Activated naive CD4-positive, alpha-beta T cell treated with anti-CD3 and anti-CD28 coated beads, Interleukin-2, amount 50 U/mL, for 24 hours (primary cell): Measurements from ENCODE around the gene TOGARAM1.
A peak's percentile ranks its signal among the peaks of the same experiment; 100 is the strongest.

Source experiments
- H3K27ac Mint-ChIP-seq: one replicate; pipeline ENCODE4 v1.8.0; 2021; ENCODE audit warnings: mild to moderate bottlenecking, mixed read lengths
- H3K27me3 Mint-ChIP-seq: one replicate; pipeline ENCODE4 v1.8.0; 2021; ENCODE audit warnings: mixed read lengths
- H3K36me3 Mint-ChIP-seq: one replicate; pipeline ENCODE4 v1.8.0; 2021; ENCODE audit warnings: mixed read lengths
- H3K4me1 Mint-ChIP-seq: one replicate; pipeline ENCODE4 v1.8.0; 2021; ENCODE audit warnings: mixed read lengths
- H3K4me3 Mint-ChIP-seq: one replicate; pipeline ENCODE4 v1.8.0; 2021; ENCODE audit warnings: mild to moderate bottlenecking, mixed read lengths
- H3K9me3 Mint-ChIP-seq: one replicate; pipeline ENCODE4 v1.8.0; 2021; ENCODE audit warnings: mixed read lengths

Gene TOGARAM1

GRCh38 chr14:44959538-44959937 is 2.5 kb upstream of the TOGARAM1 start:
- H3K27ac Mint-ChIP-seq, result no peak overlapping the region

DNA sequence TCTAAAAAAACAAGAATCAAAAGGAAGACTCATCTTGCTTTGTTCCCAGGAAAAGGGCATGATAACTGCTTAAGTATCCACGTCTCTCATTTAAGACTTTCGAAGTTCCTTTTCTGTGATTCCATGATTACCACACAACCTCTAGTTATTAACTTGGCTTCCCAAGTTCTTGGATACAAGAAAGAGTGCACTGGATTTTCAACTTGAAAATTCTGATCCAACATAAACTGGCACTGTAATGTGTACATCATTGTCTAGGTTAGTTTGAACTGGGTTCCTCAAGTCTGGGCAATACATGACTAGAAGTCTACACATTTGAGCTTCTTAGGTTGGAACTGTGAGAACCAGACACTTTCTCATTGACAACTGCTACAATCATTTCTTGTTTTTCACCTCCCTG is 1.8 kb upstream of the TOGARAM1 start:
- Mint-ChIP-seq H3K9me3 (peaks cover 9% of the 10 kb centered on the region), H3K27me3 (no peaks in the 10 kb centered on the region), H3K36me3 (peaks cover 13% of the 10 kb centered on the region), H3K4me1 (peaks cover 71% of the 10 kb centered on the region), H3K4me3 (no peak overlapping the region), H3K27ac (peak overlapping the region; percentile 18)

More at GRCh38 chr14:44959538-44959937, 2.5 kb upstream of the TOGARAM1 start:
- Mint-ChIP-seq H3K27me3 (no peaks in the 10 kb centered on the region), H3K4me1 (peaks cover 69% of the 10 kb centered on the region), H3K4me3 (peak overlapping the region; percentile 76), H3K9me3 (peaks cover 7% of the 10 kb centered on the region), H3K36me3 (peaks cover 9% of the 10 kb centered on the region)

- no peaks in the 10 kb centered on the region for H3K27me3 Mint-ChIP-seq
- peaks cover 9% of the 10 kb centered on the region for H3K9me3 Mint-ChIP-seq
- H3K4me3 Mint-ChIP-seq, result no peak overlapping the region
- peaks cover 71% of the 10 kb centered on the region for H3K4me1 Mint-ChIP-seq
- peaks cover 16% of the 10 kb centered on the region for H3K36me3 Mint-ChIP-seq
- peak overlapping the region; percentile 18 for H3K27ac Mint-ChIP-seq
These were observed 1.3 kb upstream of the TOGARAM1 start for GRCh38 chr14:44960646-44961045.

GRCh38 chr14:44961151-44961553 is 838 bp upstream of the TOGARAM1 start:
- Mint-ChIP-seq H3K27me3 (no peaks in the 10 kb centered on the region), H3K36me3 (peaks cover 16% of the 10 kb centered on the region), H3K9me3 (peaks cover 9% of the 10 kb centered on the region), H3K4me1 (peaks cover 68% of the 10 kb centered on the region), H3K4me3 (no peak overlapping the region), H3K27ac (no peak overlapping the region)

DNA sequence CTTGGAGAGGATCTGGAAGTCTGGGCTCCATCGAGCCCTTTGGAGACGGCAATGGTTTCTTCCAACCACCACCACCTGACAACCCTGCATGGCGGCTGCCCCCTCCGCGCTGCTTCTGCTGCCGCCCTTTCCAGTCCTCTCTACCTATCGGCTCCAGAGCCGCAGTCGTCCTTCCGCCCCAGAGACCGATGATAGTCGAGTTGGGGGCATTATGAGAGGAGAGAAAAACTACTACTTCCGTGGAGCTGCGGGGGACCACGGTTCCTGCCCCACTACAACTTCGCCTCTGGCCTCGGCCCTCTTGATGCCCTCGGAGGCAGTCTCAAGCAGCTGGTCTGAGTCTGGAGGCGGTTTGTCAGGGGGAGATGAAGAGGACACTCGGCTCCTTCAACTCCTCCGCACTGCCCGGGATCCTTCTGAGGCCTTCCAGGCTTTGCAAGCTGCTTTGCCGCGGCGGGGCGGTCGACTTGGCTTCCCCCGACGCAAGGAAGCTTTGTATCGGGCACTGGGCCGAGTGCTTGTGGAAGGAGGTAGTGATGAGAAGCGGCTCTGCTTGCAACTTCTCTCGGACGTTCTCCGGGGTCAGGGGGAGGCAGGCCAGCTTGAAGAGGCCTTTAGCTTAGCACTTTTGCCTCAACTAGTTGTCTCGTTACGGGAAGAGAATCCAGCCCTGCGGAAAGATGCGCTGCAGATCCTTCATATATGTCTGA is 499 bp downstream of the TOGARAM1 start:
- Mint-ChIP-seq H3K36me3 (peaks cover 22% of the 10 kb centered on the region), H3K9me3 (peaks cover 13% of the 10 kb centered on the region), H3K4me3 (no peak overlapping the region), H3K27me3 (no peaks in the 10 kb centered on the region), H3K4me1 (peaks cover 69% of the 10 kb centered on the region), H3K27ac (peak overlapping the region; percentile 59)

- H3K36me3 Mint-ChIP-seq, result peaks cover 23% of the 10 kb centered on the region
- no peaks in the 10 kb centered on the region for H3K27me3 Mint-ChIP-seq
- H3K27ac Mint-ChIP-seq, result peak overlapping the region; percentile 59
These were observed 1.1 kb downstream of the TOGARAM1 start for GRCh38 chr14:44963044-44963528.

GRCh38 chr14:44963775-44964380 is 1.9 kb downstream of the TOGARAM1 start:
- H3K27ac Mint-ChIP-seq, result no peak overlapping the region
- H3K27me3 Mint-ChIP-seq, result no peaks in the 10 kb centered on the region
- peaks cover 15% of the 10 kb centered on the region for H3K9me3 Mint-ChIP-seq
- peaks cover 29% of the 10 kb centered on the region for H3K36me3 Mint-ChIP-seq
- no peak overlapping the region for H3K4me3 Mint-ChIP-seq
- peaks cover 67% of the 10 kb centered on the region for H3K4me1 Mint-ChIP-seq

More at GRCh38 chr14:44963044-44963528, 1.1 kb downstream of the TOGARAM1 start:
- Mint-ChIP-seq H3K4me3 (no peak overlapping the region), H3K4me1 (peaks cover 69% of the 10 kb centered on the region), H3K9me3 (peaks cover 15% of the 10 kb centered on the region)

DNA sequence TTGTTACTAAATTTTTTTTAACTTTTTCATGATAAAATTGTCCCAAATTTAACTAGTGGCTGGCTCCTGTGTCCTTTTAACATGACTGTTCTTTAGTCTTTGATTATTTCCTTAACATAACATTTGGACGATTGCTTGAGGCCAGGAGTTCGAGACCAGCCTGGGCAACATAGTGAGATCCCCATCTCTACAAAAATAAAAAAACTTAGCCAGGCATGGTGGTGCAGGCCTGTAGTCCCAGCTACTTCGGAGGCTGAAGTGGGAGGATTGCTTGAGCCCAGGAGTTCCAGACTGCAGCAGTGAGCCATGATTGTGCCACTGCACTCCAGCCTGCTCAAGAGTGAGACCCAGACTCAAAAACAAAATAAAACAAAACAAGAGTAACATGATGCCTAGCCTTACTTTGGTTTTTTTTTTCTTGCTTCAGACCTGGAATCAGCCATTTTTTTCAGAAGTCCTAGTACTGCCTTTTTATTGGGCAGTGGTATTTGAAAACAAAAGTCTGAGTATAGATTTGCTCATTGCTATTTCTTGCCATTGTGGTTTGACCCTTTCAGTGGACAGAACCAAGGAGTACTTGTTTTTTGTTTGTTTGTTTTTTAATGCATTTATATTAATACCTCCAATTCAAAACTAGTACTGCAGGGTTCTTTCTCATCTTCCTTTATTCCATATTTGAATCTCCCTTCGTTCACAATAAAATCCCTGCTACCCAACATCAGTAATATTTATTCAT is 4.8 kb downstream of the TOGARAM1 start:
- Mint-ChIP-seq H3K36me3 (peaks cover 52% of the 10 kb centered on the region), H3K4me3 (peak overlapping the region; percentile 62), H3K9me3 (peaks cover 40% of the 10 kb centered on the region), H3K4me1 (peaks cover 77% of the 10 kb centered on the region), H3K27ac (no peak overlapping the region), H3K27me3 (no peaks in the 10 kb centered on the region)

GRCh38 chr14:44968714-44969113 is 6.7 kb downstream of the TOGARAM1 start:
- Mint-ChIP-seq H3K4me3 (peak overlapping the region; percentile 0), H3K36me3 (peaks cover 67% of the 10 kb centered on the region), H3K4me1 (peaks cover 82% of the 10 kb centered on the region), H3K27me3 (no peaks in the 10 kb centered on the region), H3K9me3 (peaks cover 49% of the 10 kb centered on the region), H3K27ac (no peak overlapping the region)

- Mint-ChIP-seq H3K4me1 (peaks cover 74% of the 10 kb centered on the region), H3K27me3 (no peaks in the 10 kb centered on the region), H3K27ac (no peak overlapping the region), H3K4me3 (no peak overlapping the region), H3K36me3 (peaks cover 72% of the 10 kb centered on the region), H3K9me3 (peaks cover 51% of the 10 kb centered on the region)
These were observed 8.9 kb downstream of the TOGARAM1 start for GRCh38 chr14:44970907-44971306.

GRCh38 chr14:44971459-44971858 is 9.5 kb downstream of the TOGARAM1 start:
- Mint-ChIP-seq H3K36me3 (peaks cover 76% of the 10 kb centered on the region), H3K4me1 (peaks cover 78% of the 10 kb centered on the region), H3K4me3 (no peak overlapping the region), H3K27ac (no peak overlapping the region), H3K9me3 (peaks cover 51% of the 10 kb centered on the region), H3K27me3 (no peaks in the 10 kb centered on the region)

DNA sequence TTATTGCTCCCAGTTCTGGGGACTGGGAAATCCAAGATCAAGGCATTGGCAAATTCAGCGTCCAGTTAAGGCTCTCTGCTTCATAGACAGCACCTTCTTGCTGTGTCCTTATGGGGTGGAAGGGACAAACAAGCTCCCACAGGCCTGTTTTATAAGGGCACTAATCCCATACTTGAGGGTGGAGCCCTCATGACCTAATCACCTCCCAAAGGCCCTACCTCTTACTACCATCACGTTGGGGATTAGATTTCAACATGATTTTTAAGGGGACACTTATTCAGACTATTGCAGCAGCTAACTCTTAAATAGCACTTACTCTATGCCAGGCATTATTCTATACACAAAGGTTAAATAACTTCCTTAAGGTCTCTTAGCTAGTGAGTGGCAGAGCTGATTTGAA is 17.3 kb downstream of the TOGARAM1 start:
- Mint-ChIP-seq H3K9me3 (peaks cover 5% of the 10 kb centered on the region), H3K36me3 (peaks cover 27% of the 10 kb centered on the region), H3K4me1 (peaks cover 37% of the 10 kb centered on the region), H3K27ac (no peak overlapping the region), H3K27me3 (no peaks in the 10 kb centered on the region), H3K4me3 (no peak overlapping the region)

- peaks cover 21% of the 10 kb centered on the region for H3K36me3 Mint-ChIP-seq
- no peak overlapping the region for H3K27ac Mint-ChIP-seq
- no peaks in the 10 kb centered on the region for H3K9me3 Mint-ChIP-seq
- peaks cover 32% of the 10 kb centered on the region for H3K4me1 Mint-ChIP-seq
- H3K4me3 Mint-ChIP-seq, result no peak overlapping the region
- H3K27me3 Mint-ChIP-seq, result no peaks in the 10 kb centered on the region
These were observed 17.9 kb downstream of the TOGARAM1 start for GRCh38 chr14:44979740-44980356.

DNA sequence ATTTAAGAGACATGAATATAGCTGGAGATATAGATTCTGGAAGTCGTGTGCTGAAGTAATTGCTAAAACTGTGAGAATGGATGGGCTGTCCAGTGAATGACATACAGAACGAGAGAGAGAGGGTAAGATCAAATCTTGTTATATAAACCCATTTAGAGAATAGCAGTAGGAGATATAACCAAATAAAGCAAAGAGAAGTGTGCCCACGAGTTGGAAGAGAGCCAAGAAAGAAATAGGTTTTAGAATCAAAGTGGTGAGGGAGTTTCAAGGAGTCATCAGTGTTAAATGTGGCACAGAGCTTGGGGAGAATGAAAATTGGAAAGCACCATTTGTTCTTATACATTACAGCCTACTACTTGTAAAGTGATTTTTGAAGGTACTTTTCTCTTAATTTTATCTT is 19.2 kb downstream of the TOGARAM1 start:
- H3K4me3 Mint-ChIP-seq, result no peak overlapping the region
- peak overlapping the region; percentile 66 for H3K27ac Mint-ChIP-seq

DNA sequence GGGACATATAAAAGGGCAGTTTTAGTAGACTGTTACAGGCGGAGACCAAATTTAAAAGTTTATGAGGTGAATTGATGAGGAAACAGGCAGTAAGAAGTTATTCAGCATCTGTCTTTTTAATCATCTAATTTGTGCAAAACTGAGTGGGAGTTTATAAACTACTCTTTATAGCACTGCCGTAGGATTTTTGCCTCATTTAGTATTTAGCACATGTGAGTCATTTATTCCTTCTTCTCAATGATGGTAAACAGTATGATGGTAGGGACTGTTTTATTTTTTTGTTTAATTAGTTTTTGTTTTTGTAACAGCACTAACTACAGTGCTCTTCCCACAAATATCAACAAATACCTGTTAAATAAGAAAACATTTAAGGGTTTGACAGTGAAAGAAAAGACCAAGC is 20.6 kb downstream of the TOGARAM1 start:
- H3K4me1 Mint-ChIP-seq, result peaks cover 28% of the 10 kb centered on the region
- H3K9me3 Mint-ChIP-seq, result no peaks in the 10 kb centered on the region
- peaks cover 12% of the 10 kb centered on the region for H3K36me3 Mint-ChIP-seq
- H3K4me3 Mint-ChIP-seq, result no peak overlapping the region
- H3K27me3 Mint-ChIP-seq, result no peaks in the 10 kb centered on the region
- peak overlapping the region; percentile 52 for H3K27ac Mint-ChIP-seq

More for the DNA sequence above, 19.2 kb downstream of the TOGARAM1 start:
- no peaks in the 10 kb centered on the region for H3K9me3 Mint-ChIP-seq
- H3K27me3 Mint-ChIP-seq, result no peaks in the 10 kb centered on the region
- peaks cover 13% of the 10 kb centered on the region for H3K36me3 Mint-ChIP-seq
- peaks cover 30% of the 10 kb centered on the region for H3K4me1 Mint-ChIP-seq
